ENCODE data around the gene ESR1.

ESR1 gene

DNA sequence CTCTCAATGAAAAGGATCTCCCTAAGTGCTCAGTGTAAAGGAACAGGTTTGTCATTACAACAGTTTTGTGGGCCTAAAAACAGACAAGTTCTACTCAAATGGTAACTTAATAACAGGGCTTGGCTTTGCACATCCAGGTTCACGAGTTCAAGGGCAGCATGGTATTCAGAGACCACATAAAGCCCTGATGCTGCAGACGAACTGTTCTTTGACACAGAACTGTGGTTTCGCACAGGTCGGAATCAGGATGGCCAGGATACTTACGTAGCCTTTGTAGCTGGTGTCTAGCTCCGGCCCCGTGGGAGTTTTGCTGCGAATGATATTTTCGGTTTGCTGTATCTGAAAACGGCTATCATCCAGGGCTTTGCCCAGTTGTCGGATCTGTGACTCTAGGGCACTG lies 335.9 kb downstream of the ESR1 start:
- DNase-seq, result no peak

- no peak for DNase-seq
Observed at GRCh38 chr6:152146385-152146784, 338.9 kb downstream of the ESR1 start.

DNA sequence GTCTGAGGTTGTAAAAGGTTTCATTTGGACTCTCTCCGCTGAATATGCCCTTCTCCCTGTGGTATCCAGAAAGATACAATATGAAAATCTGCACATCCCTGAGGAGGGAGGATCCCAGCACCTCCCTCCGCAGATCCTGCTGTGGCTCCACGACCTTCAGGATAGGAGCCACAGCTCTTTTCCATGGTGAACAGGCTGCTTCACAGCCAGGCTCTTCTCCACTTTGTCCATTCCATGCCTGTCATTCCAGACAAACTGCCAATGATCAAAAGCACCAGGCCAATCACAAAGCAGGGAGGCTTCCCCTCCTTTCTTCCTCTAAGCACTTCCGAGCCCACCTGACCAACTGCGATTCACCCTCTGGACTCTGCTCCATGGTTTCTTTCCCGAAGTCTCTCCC lies 339.8 kb downstream of the ESR1 start:
- no peak for DNase-seq

GRCh38 chr6:152148412-152148811 lies 340.9 kb downstream of the ESR1 start:
- no peak for DNase-seq

GRCh38 chr6:152150196-152150595 lies 342.7 kb downstream of the ESR1 start:
- no peak for DNase-seq

DNA sequence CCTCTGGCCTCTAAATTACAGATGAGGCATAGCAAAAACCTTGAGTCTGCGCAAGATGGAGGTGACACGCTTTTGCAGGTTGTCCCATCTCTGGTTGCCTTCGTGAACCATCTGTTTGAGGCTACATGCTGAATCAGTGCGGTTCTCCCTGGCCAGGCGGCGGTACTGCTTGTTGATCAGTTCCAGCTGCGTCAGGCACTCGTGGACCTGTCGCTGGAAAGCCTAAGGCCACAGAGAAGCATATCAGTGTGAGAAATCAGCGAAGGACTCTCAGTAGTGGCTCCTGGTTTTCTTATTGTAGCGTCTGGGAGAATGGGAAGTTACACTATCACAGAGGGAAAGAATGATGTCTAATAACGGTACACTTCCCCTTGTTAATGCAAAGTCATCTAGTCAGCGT lies 344.4 kb downstream of the ESR1 start:
- DNase-seq, result no peak

GRCh38 chr6:152154559-152155356 lies 347.3 kb downstream of the ESR1 start:
- DNase-seq, result no peak

DNA sequence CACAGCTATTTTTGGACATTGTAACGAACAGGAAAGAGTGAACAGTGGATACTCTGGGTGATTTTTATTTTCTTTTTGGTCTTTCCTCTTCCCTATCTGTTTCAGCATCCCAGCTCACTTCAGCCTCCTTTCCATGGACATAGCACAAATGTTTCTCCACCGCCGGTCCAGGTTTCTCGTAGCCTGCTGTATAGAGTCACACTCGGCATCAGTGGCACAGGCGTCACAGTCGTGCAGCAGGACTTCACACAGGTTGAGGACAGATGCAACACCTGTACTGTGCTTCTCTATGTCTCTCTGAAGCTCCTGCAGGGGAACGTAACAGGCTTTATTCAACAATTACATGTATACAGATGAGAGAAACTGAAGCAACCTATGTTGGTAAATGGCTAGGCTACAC lies 348.3 kb downstream of the ESR1 start:
- no peak for DNase-seq

DNA sequence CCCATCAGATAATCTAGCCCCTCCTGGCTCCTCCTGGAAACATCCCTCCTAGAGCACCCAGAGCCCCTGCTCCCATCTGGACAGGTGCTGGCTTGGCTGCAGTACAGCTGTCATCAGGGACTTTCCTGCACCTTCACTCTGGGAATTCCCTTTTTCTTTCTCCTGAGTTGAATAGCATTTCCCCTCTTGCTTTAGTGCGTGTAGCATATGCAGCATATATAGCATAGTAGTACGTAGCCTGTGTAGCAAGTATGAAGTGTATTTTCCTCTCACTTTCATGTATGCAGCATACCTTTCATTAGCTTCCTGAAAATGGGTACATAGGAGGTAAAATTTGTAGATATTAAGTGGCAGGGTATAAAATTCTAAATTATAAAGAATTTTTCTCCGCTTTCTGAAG lies 352.9 kb downstream of the ESR1 start:
- no peak for DNase-seq

GRCh38 chr6:152161501-152161900 lies 354.0 kb downstream of the ESR1 start:
- DNase-seq, result no peak

- DNase-seq, result no peak
Observed at GRCh38 chr6:152164957-152165356, 357.5 kb downstream of the ESR1 start.

DNA sequence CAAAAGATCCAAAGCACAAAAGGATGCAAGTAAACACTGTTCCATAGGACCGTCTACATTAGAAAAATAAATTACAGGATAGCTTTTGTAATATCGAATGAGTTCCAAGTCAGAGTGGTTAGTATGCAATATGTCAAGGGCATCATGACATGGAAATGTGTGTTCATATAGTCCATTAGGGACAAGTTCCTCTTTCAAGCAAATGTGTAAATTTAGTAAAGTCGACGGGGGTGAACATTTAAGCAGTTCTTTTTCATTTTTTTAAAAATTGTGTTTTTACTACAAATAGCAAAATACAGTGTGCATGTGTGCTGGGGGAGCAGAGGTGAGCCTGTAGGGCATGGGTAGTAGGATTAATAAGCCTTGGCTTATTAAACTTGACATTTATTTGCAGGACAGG lies 359.0 kb downstream of the ESR1 start:
- DNase-seq, result no peak

GRCh38 chr6:152166897-152167296 lies 359.4 kb downstream of the ESR1 start:
- DNase-seq, result no peak

DNA sequence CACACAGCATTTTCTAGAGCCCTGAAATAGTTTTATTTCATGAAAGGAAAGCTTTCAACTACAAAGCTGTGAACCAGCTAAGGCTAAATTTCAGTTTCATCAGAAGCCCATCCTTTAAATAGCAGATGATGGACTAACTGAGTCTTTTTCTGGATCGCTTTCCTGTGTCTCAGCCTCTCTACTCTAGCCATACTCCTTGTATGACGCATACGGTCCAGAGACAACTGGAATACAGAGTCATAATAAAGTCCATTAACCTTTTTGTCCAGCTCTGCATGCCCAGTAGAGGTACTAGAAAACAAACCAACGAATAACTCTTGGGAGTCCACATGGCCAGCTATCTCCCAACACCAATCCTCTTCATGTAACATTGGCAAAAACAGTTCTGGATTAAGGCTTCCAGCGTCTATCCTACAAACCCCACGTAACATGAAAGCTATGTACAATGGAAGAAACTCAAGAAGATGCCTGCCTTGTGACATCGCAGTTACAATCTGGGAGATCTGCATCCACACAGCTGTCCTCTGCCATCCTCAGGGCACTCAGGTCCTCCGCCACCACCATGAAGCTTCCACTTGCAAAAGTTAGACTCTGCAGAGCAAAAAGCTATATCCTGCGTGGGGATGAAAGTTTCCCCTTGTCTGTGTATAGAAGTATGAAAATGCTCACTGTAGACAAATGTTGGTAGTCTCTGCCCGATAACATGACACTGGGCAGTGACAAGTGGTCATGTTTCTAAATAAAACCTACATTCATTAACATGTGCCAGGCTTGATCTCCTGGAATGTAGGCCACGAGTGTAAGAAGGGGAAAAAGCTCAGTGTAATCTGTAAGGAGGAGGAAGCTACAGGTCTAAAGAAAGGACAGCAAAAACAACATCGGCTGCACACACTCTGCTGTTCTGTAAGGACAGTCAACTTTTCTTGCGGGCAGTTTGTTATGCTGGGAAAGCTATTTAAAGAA lies 360.4 kb downstream of the ESR1 start:
- no peak for DNase-seq

DNA sequence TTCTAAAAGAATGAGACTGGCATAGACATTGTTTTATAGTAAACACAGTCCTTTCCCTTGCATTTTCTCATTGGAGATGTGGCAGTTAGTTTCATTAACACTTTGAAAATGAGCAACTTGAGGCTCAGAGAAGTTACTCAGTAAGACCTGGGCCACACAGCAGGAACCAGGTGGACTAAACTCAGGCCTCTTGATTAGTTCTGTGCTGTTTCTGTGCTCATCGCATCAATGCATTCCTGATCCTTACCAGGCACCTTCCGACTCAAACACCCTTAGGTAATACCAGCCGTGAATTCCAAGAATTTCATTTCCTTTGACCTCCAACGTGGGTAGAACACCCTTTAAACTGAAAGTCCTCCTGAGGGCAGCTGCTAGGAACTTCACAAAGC lies 362.8 kb downstream of the ESR1 start:
- DNase-seq, result no peak

DNA sequence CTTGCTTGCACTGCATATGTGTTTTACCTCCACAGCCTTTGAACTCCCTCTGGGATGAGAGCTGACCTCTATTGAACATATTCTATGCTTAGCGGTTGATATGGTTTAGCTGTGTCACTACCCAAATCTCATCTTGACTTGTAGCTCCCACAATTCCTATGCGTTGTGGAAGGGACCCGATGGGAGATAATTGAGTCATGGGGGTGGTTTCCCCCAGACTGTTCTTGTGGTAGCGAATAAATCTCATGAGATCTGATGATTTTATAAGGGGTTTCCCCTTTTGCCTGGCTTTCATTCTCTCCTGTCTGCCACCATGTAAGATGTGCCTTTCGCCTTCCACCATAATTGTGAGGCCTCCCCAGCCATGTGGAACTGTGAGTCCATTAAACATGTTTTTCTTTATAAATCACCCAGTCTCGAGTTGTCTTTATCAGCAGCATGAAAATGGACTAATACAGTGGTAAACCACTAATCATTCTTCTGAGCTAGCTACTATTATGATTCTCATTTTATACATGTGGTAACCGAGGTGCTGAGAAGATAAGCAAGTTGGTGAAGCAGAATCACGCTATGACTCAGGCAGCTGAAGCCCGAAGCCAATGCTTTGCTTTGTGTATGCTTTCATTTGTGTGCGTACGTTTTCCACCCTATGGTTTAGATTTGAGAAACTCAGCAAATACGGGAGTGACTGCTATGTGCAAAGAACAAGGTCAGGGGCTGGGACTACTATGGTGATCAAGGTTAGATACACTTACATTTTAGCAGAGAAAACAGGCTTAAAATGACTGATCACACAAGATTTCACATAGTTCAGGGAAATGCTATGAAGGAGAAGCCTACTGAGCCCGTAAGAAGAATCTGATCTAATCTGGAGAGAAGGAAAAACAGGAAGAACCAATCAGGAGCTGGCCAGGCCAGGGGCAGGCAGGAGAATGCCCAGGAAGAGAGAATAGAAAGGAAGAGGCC lies 363.5 kb downstream of the ESR1 start:
- peak; percentile 64 for DNase-seq

DNA sequence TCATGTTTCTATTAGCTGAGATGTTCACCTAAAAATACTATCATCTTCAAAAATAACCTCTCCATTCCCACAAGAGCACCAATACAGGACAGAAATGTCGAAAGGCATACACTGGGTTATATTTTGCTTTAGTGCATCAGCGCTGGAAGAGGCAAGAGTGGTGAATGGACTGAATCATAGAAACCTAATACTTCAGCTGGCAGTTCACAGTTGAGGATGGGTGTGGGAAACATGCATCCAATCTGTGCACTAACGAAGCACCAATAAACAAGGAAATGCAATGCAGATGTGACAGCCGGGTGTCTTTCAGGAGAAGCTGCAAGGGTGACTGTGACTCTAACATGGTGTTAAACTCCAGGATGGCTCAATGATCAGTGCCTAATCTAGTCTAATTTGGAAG lies 365.8 kb downstream of the ESR1 start:
- DNase-seq, result no peak

DNA sequence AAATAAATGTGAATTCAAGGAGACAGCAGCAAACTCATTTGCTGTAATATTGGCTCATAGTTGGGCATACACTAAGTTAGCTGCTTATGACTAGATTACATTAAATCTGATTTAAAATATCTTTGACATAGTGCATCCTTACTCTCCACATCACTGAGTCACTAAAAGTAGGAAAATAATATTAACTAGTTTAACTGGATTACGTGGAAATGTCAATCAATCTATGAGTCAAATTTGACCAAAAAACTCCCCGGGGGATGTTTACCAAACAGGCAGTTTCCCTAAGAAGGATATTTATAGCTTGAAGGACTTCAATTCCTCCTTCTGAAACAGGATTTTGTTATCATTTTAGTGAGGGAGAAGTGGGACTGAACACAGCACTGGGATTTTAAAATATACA lies 366.5 kb downstream of the ESR1 start:
- no peak for DNase-seq

DNA sequence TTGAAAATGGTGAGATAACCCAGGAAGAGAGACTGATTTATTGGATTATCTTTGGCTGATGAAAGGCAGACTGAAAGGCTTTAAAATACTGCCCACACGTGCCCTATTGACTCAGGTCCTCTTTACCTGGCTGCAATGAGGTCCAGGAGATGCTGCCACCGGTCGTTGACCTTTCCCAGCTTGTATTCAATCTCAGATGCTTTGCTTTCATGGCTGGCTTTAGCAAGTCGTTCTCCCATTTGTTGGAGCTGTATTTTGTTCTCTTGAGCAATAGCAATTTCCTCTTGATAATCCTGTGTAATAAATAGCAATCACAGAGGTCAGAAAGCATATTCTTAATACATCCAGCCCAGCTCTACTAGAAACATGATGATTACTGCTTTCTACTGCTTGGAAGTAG lies 368.8 kb downstream of the ESR1 start:
- no peak for DNase-seq
